HG03103 (cell line): ENCODE measurements around the gene ADAMTS16.

Experiments used
- ATAC-seq: cut with Tn5 transposase; IDR thresholded peaks from one replicate; pipeline ENCODE4 v1.9.1; 2021; ENCODE audit warnings: low read depth; ENCODE audit not compliant: unreplicated experiment

The ADAMTS16 gene

GRCh38 chr5:5363045-5363444 lies 222.9 kb downstream of the ADAMTS16 start:
- ATAC-seq: no peak

GRCh38 chr5:5364932-5365331 lies 224.8 kb downstream of the ADAMTS16 start:
- ATAC-seq: no peak

- no peak for ATAC-seq
These were observed 227.6 kb downstream of the ADAMTS16 start for GRCh38 chr5:5367739-5368138.

- no peak for ATAC-seq
These were observed 229.0 kb downstream of the ADAMTS16 start for GRCh38 chr5:5369051-5369605.
